ENCODE results near the gene ASB5.
"Not testable (repeated sequence)": the region's sequence is repeated elsewhere in the genome, so short reads cannot be mapped to it uniquely, and the experiment has no call there.

The ASB5 gene, protein sequence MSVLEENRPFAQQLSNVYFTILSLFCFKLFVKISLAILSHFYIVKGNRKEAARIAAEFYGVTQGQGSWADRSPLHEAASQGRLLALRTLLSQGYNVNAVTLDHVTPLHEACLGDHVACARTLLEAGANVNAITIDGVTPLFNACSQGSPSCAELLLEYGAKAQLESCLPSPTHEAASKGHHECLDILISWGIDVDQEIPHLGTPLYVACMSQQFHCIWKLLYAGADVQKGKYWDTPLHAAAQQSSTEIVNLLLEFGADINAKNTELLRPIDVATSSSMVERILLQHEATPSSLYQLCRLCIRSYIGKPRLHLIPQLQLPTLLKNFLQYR

DNA sequence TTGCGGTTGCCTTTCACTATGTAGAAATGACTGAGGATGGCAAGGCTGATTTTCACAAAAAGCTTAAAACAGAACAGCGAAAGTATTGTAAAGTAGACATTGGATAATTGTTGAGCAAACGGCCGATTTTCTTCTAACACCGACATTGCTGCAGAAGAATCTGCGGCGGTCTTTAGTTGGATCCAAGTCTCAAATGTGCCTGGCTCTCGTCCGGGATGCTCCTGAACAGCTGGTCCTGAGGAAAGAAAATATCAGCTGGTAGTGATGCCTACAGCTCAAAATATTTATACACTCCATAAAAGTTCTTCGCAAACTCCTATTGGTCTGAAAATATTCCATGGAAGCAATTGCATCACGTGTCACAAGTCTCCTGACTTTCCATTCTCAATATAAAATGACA, at the start of gene ASB5:
TSS of gene ASB5 (minus strand) at position 260 of the 400 bp plus-strand sequence. CDS start at position 146, 114 bp downstream.
- DNase-seq (ENCODE audit: low read depth, low spot score), result no peak

DNA sequence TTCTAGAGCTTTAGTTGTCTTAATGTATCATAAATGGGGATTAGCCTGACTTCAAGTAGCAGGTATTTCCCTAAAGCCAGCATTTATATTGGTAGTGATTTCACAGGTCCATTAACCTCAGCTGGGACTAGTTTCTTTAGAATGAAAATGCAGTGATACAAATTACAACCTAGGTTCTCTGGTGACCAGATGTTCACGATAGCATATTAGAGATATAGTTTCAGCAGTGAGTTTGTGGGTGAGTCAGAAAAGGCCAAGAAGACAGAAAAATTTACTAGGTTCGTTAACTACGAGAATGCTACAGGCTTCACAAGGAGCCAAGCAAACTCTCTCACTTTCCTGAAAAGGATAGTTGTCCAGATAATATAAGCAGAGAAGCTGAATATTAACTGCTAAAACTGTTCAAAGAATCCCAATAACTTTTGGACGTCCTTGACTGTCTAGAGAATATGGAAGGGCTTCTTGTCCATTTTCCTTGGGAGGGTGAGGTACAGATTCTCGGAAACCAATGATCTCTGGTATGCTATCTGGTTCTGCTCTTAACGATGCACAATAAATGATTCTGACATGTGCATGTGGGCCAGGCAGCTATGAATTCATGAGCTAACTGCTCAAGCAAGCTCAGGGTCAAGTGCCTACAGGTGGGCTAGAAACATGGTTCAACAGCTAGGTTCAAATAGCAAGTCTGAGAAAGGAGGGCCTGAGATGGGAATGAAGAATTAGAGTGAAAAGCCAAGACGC, 44.7 kb upstream of the ASB5 start:
- no peak for DNase-seq (ENCODE audit: low read depth, low spot score)

DNA sequence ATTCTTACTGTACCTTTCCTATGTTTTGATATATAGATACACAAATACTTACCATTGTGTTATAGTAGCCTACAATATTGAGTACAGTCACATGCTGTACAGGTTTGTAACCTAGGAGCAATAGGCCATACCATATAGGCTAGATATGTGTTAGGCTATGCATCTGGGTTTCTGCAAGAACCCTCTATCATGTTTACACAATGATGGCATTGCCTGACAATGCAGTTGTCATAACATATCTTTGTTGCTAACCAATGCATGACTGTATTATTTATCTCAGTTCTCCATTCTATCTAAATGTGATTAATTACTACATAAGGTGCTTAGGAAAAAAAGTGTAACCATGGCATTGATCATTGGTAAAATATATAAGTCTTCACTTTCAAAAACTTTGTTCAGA, 40.8 kb upstream of the ASB5 start:
- no peak for DNase-seq (ENCODE audit: low read depth, low spot score)

DNA sequence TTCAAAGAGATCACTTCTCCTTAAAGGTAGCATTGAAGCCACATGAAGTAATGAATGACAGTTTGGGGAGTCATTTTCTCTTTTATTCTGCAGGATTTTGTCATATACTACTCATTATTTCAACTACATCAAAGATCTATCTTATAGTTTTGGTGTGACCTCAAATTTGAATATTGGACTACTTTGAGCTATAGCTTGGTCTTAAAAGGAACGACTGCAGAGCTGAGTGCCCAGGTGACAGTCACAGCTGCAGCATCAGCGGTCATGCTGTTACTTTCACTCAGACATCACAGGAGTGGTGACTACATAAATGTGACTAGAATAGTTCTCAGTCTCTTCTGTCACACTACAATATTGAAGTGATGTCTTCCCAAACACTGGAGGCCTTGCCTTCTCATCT, 40.0 kb upstream of the ASB5 start:
- DNase-seq (ENCODE audit: low read depth, low spot score), result no peak

DNA sequence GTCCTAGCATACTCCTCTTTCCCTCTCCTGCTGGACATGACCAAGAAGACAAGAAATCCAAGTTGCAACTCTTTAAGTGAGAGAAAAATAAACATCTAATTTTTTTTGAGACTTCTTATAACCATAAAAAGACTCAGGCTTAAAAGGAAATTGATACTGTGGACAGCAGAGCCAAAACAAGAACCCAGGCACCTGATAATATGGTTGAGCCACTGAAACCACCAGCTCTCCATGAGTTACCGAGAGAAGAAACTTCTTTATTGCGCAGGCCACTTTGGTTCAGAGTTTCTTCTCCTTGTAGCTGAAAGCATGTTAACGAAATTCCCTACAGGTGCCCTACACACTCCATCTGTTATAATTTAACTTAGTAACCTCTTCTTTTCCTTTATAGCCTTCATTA, 39.4 kb upstream of the ASB5 start:
- DNase-seq (ENCODE audit: low read depth, low spot score), result no peak

DNA sequence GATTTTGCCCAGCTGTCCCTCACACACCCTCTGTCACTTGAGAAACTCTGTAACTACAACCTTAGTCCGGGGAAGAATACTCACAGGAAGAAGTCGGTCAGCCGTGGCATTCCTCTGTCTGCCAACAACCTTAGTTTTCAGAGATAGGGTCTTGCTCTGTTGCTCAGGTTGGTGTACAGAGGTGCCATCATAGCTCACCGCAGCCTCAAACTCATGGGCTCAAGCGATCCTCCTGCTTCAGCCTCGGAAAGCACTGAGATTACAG, 38.6 kb upstream of the ASB5 start:
- no peak for DNase-seq (ENCODE audit: low read depth, low spot score)

DNA sequence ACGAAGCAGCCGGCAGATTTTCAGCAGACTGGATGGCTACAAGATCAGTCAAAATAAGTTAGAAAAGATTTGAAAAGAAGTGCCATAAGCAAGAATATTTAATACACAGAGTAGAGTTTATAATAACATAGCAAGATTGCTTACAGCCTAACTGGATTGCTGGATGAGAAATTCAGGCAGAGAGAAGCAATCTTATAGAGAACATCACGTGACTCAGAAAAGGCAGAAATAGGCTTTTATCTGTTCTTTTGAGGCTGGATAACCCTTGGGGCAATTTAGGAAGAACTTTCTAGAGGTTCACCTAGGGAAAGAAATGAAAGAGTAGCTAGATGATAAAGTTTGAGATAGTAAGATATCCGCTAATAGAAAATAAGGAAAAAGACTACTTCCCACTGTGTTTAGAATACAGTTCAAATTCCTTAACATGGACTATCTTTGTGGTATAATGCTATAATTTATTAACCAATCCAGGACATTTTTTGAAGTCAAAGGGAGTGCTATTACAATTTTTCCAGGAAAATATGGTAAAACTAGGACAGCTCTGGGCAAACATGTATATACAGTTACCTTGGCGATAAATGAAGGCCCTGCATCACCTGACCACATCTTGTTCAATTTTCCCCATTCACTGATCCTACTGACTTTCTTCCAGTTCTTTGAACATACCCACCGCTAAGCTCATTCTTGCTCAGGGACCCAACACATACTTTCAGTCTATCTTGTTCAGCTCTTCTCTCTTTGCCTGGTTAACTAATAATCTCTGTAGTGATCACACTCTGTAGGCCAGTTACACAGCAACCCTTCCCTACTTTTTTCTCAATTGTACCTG, 38.0 kb upstream of the ASB5 start:
- no peak for DNase-seq (ENCODE audit: low read depth, low spot score)

DNA sequence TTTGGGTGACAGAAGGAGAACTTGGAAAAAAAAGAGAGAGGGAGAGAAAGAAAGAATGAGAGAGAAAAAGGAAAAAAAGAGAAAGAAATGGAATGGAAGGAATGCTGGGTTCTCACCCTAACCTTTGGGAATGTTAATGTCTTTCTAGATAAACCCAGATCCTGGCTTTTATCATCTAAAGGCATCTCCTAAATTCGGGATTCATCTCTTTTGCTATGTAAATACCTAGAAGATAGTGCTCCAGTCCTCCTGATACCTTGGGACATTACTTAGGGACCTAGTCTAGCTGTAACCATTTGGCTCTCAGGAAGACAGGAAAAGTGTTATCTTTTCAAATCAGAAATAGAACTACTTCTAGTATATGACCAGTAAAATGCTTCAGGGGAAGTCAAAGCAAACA, 34.9 kb upstream of the ASB5 start:
- no peak for DNase-seq (ENCODE audit: low read depth, low spot score)

DNA sequence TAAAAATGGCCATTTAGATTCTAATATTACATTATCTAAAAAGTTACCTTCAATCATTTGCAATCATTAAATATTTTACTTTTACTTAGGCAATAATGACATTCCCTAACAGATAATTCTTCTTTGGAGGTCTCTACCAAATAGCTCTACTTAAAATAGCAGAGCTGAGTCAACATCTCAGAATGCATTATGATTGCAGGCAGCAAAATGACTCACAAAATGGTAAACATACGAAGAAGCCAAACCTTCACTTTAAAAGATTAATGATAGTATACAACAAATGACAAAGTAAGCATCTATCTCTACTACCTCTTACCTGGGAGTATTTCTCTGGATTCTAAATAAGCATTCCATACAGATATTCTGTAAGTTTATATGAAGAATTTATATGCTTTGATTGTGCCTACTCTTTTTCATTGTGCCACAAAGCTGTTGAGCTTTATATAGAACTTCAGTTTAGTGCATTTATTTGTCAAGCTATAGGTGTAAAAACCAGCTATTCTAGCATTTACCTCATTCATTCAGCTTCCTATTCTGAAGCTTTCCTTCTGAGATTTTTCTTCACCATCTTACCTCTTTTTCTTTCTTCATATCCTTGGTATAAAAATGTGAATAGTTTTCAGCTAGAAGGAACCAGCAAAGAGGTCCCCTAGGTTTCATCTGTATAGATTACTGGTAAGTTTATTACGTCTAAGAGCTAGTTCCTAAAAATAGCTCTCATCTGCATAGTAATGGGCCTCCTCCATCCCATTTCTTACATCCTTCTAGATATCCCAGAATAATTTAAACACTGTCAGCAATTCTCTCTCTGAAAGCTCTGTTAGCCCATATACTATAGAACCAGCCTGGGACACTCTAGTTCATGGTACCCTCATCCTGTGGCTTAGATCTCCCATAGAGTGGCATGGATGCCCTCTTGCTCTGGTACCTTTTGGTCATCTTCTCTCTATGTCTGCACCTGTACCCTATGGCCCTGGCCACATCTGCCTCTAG, 33.6 kb upstream of the ASB5 start:
- DNase-seq (ENCODE audit: low read depth, low spot score), result no peak

DNA sequence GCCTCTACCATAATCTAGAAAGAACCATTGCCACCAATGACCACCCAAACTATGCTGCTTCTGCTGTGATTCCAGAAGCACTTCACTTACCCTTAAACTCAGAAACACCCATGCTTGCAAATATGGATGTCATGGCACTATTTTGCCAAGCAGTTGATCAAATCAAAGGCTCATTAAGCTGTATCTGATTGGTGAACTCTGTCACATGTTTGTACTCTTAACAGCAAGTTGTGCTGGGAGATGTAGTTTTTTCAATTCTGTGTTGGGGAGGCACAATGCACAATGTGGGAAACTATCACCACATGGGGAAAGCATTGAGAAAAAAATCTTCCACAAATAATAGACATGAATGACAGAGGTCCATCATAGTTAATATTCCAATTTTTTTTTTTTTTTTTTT, 31.5 kb upstream of the ASB5 start:
- DNase-seq (ENCODE audit: low read depth, low spot score), result no peak

DNA sequence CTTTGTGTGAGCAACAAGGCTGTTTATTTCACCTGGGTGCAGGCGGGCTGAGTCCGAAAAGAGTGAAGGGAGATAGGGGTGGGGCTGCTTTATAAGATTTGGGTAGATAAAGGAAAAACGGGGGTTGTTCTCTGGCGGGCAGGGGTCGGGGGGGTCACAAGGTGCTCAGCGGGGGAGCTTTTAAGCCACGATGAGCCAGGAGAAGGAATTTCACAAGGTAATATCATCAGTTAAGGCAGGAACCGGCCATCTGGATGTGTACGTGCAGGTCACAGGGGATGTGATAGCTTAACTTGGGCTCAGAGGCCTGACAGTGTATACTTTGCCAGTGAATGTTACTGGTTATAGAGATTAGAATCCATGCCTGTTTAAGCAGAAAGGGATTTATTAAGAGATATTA, 31.0 kb upstream of the ASB5 start:
- DNase-seq (ENCODE audit: low read depth, low spot score), result no peak

DNA sequence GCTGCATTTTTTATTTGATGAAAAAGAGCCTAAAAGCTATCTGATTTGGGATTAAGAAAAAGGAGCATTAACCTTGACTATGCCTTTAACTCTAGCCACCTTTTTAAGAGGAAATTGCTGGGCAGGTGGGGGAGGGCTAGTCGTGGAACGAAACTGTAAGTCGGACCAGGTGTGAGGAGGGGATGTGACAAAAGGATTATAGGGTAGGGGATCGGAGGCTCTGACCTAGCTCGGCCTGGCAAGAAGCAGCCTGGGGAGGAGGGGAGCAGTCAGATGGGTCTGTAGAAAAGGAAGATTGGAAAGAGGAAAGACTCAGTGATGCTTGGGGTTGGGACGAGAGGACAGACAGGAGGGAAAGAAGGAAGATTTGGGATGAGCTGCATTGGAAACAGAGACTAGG, 29.6 kb upstream of the ASB5 start:
- DNase-seq (ENCODE audit: low read depth, low spot score), result no peak

DNA sequence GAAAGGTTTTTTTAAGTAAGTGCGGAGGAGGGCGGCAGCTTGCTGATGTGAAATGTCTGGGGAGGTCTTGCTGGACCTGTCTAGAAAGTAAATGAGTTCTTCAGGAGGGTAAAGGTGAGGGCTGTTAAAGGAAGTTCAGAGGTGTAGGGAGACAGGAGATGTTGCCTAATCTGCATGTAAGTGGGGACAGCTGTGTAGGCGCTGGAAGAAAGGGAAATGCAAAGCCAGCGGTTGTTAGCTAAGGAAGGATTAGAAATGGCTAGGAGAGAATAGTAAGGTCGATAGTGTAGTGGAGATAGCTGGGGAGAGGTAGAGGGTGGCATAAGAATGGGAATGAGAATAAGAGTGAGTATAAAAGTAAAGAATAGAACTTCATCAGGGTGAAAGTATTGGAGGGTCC, 26.9 kb upstream of the ASB5 start:
- not testable (repeated sequence) for DNase-seq (ENCODE audit: low read depth, low spot score)

DNA sequence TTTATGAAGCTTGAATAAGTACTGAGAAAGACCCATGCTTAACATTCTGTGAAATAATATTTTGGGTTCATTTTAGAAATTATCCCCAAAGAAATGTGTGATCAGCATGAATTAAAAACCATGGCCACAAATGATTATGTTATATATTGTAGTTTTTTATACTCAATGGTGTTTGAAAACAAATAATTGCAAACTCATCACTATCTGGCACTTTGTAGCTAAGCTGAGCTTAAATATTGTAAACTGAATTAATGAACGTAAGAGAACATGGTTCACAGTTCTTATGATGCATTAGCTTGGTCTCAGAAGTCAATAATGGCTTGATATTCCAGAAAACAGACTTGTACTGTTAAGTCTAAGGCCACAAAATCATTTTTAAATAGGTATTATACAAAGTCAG, 24.6 kb upstream of the ASB5 start:
- no peak for DNase-seq (ENCODE audit: low read depth, low spot score)

DNA sequence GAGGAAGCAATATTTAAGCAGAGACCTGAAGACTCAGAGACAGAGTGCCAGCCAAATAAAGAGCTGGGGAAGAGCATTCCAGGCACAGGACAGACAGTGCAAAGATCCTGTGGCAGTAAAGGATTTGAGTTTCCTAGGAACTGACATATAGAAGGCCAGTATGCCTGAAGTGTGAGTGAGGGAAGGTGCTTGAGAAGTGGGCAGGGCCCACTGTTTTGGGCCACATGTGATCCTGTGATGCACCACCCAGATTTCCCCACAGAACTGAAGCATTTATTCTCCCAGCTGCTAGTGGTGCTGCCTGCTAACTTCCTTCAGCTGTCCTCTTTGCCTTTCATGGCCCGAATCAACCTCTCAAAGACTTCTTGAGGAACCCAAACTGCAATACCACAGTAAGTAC, 23.9 kb upstream of the ASB5 start:
- no peak for DNase-seq (ENCODE audit: low read depth, low spot score)

DNA sequence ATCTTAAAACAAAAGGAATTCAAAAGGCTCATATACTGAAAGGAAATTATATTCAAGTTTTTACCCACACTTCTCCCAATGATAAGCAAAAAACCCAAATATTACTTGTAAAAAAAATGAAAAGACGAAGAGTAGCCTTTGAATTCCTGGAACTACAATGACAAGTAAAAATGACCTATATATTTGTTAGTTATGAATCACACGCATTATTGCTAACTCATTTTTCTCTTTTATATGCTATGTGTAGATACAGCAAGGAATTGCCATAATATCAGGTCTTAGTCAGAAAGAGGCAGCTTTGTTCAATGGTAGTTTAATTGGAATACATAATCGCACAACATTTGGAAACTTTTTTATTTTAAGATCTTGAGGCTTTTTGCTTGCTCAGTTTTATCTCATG, 22.7 kb upstream of the ASB5 start:
- DNase-seq (ENCODE audit: low read depth, low spot score), result no peak

DNA sequence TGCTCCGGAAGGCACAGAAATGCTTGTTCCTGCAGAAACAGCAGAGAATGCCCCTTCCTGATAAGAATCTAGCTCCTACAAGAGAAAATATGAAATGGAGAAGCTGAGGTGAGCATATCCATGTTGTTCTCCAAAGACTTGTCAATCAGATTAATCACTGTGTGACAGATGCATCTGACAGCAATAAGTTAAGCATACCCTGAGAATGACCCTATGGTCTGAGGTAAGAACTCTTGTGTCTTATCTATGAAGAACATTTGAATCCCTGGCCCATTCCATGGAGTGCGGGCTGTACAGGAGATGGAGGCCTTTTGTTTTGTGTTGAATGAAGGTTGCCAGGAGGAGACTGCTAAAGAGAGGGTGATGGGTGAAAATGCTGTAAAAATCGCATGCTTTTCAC, 21.5 kb upstream of the ASB5 start:
- no peak for DNase-seq (ENCODE audit: low read depth, low spot score)

DNA sequence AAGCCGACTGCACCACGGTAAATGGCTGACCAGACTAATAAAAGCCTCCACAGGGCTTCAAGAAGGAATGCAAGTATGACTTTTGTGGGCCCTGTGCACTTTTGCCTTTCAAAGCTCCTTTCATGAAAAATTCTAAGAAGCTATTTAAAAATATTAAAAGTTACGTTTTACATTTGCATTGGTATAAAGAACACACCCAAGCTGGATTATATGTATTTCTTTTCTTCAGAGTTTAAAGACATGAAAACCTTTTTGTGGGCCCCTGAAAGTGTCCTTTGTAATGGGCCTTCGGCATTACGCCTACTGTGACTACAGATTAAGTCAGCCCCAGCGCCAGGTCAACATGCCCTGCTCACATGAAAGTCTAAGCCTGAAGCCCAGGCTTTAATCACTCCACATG, 20.5 kb upstream of the ASB5 start:
- no peak for DNase-seq (ENCODE audit: low read depth, low spot score)

DNA sequence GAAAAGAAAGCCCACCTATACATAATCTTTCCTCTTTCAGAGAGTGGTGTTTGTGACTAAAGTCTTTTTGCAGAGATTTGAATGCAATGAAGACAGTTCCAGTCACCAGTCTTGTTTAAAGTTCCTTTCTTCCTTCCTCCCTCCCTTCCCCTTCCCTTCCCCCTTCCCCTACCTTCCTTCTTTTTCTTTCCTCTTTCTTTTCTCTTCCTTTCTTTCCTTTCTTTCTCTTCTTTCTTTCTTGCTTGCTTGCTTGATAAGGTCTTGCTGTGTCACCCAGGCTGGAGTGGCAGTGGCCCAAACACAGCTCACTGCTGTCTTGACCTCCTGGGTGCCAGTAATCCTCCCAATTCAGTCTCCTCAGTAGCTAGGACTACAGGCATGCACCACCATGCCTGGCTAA, 19.0 kb upstream of the ASB5 start:
- DNase-seq (ENCODE audit: low read depth, low spot score), result no peak

DNA sequence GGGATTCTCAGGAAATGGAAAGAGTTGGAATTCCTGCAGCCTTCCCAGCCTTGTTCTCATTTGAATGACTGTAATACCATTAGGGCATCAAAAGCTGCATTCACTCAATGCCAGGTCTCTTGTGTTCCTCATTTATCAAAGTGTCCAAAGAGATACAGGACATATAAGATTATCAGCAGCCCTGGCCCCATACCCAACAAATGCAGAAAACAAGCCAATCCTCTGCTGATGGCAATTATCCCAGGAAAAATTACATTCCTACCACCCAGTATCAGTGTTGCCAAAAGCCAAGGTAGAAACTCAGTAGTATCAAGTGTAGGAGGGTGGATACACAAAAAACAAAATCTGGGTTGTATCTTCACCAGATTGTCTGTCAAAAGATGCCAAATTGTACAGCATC, 18.5 kb upstream of the ASB5 start:
- no peak for DNase-seq (ENCODE audit: low read depth, low spot score)

DNA sequence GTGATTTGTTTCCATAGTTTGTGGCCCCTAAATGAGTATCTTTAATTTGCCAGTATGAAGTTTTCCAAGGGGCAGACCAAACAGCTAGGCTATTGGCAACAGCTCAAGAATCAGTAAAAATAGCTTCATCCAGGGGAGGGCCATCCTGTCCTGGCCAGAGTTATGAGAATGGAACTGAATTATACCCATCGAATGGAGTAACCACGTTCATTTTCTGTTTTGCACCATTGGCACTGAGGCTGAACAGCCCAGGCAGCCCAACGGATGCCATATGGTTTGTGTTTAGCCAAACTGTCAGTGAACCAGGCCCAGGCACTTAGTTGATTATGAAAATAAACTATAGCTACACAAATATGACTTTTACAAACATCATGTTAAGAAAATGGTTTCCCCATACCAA, 17.7 kb upstream of the ASB5 start:
- no peak for DNase-seq (ENCODE audit: low read depth, low spot score)

DNA sequence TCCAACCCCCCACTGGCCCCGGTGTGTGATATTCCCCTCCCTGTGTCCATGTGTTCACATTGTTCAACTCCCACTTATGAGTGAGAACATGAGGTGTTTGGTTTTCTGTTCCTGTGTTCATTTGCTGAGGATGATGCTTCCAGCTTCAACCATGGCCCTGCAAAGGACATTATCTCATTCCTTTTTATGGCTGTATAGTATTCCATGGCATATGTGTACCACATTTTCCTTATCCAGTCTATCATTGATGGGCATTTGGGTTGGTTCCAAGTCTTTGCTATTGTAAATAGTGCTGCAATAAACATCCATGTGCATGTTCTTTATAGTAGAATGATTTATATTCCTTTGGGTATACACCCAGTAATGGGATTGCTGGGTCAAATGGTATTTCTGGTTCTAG, 10.5 kb upstream of the ASB5 start:
- DNase-seq (ENCODE audit: low read depth, low spot score), result not testable (repeated sequence)

Measured in ELF-1 (cell line).